HG02759 (cell line): Measurements from ENCODE around the gene AHRR.

Experiments used
- ATAC-seq: cut with Tn5 transposase; IDR thresholded peaks from one replicate; pipeline ENCODE4 v1.9.1; 2021; ENCODE audit warnings: mild to moderate bottlenecking, moderate library complexity; ENCODE audit not compliant: unreplicated experiment

The AHRR gene

GRCh38 chr5:344668-345067, 23.2 kb downstream of the AHRR start:
- ATAC-seq, result no peak

- no peak for ATAC-seq
These were observed 24.1 kb downstream of the AHRR start for GRCh38 chr5:345404-346195.

GRCh38 chr5:346229-346935, 24.9 kb downstream of the AHRR start:
- no peak for ATAC-seq

- ATAC-seq, result no peak
These were observed 26.3 kb downstream of the AHRR start for GRCh38 chr5:347712-348284.

- no peak for ATAC-seq
These were observed 27.2 kb downstream of the AHRR start for GRCh38 chr5:348726-349125.

- ATAC-seq, result no peak
These were observed 28.8 kb downstream of the AHRR start for GRCh38 chr5:350355-350754.

GRCh38 chr5:351084-351920, 29.8 kb downstream of the AHRR start:
- no peak for ATAC-seq

GRCh38 chr5:351921-352245, 30.4 kb downstream of the AHRR start:
- ATAC-seq, result no peak

- no peak for ATAC-seq
These were observed 31.4 kb downstream of the AHRR start for GRCh38 chr5:352639-353611.

GRCh38 chr5:353612-354580, 32.4 kb downstream of the AHRR start:
- no peak for ATAC-seq

GRCh38 chr5:354581-355378, 33.3 kb downstream of the AHRR start:
- no peak for ATAC-seq

- ATAC-seq, result no peak
These were observed 33.9 kb downstream of the AHRR start for GRCh38 chr5:355379-355935.

- no peak for ATAC-seq
These were observed 34.4 kb downstream of the AHRR start for GRCh38 chr5:355958-356357.

- no peak for ATAC-seq
These were observed 37.9 kb downstream of the AHRR start for GRCh38 chr5:359301-359897.

GRCh38 chr5:360257-361027, 38.9 kb downstream of the AHRR start:
- ATAC-seq, result no peak

GRCh38 chr5:362189-362588, 40.7 kb downstream of the AHRR start:
- ATAC-seq, result no peak
